Measurements from ENCODE around the gene S100PBP. TPM values are rescaled to one million over a fixed set of nuclear protein-coding genes. Genes with fewer than 3 reads are reported as not detected.

The S100PBP gene
- total RNA-seq, 1 experiment from 2014 or later: 50.1 TPM

- no peak for TF ChIP-seq CTCF (conservative IDR thresholded peaks at IDR 0.05)
- no peak for DNase-seq
- no peak overlapping the region for H3K27ac Mint-ChIP-seq
- Histone ChIP-seq H2AK5ac (ENCODE audit: insufficient read length, low read length) (no peak overlapping the region), H2BK5ac (ENCODE audit: insufficient read length, low read length) (no peak overlapping the region), H4K20me1 (ENCODE audit: control insufficient read depth, insufficient read depth, insufficient read length) (no peaks in the 10 kb centered on the region), H2BK20ac (ENCODE audit: low read depth, low read length, poor library complexity, severe bottlenecking) (no peak overlapping the region), H2BK15ac (ENCODE audit: low read depth, low read length) (no peak overlapping the region), H4K5ac (ENCODE audit: insufficient read length, low read depth, low read length) (no peak overlapping the region), H3K79me1 (ENCODE audit: insufficient read depth, low read depth, low read length, poor library complexity, severe bottlenecking) (no peaks in the 10 kb centered on the region), H3T11ph (ENCODE audit: low read length) (no peak overlapping the region), H3K4ac (ENCODE audit: low read depth, low read length) (no peak overlapping the region), H3K79me2 (ENCODE audit: insufficient read depth, low read length) (no peaks in the 10 kb centered on the region), H4K8ac (replicated peaks; ENCODE audit: insufficient read length, low read depth, low read length) (no peak overlapping the region), H3K4me1 (ENCODE audit: insufficient read depth, low read length) (no peaks in the 10 kb centered on the region), H2BK120ac (ENCODE audit: low read depth, low read length, poor library complexity, severe bottlenecking) (no peak overlapping the region), H3K27ac (ENCODE audit: insufficient read length, low read depth, low read length) (no peak overlapping the region), H3K23ac (ENCODE audit: insufficient read length, low read depth, low read length) (no peak overlapping the region), H3K9me3 (ENCODE audit: control insufficient read depth, low read depth, low read length) (no peaks in the 10 kb centered on the region), H3K27me3 (ENCODE audit: insufficient read depth, low read length) (no peaks in the 10 kb centered on the region; the same call in 1 of the 2 replicates), H3K18ac (ENCODE audit: insufficient read length, low read depth, low read length) (no peak overlapping the region), H4K91ac (ENCODE audit: insufficient read length, low read depth, low read length) (no peak overlapping the region), H3K56ac (ENCODE audit: insufficient read length, low read depth, low read length) (no peak overlapping the region), H2AFZ (ENCODE audit: low read length) (no peak overlapping the region), H3K4me2 (ENCODE audit: insufficient read depth, insufficient read length, low read length) (no peak overlapping the region), H3K14ac (ENCODE audit: insufficient read depth, low read length) (no peak overlapping the region), H3K23me2 (ENCODE audit: insufficient read length, low read depth, low read length, poor library complexity, severe bottlenecking) (no peaks in the 10 kb centered on the region), H2BK12ac (ENCODE audit: insufficient read length, low read depth, low read length) (no peak overlapping the region), H3K9ac (ENCODE audit: extremely low read depth, insufficient read length, low read length) (no peak overlapping the region)
- H3K36me3 Mint-ChIP-seq (ENCODE audit: insufficient read depth in 1 of 3, low read depth in 3 of 3): no peaks in the 10 kb centered on the region
- no peak overlapping the region; a peak in 1 of 5 replicates for H3K4me3 Mint-ChIP-seq
- H3K4me1 Mint-ChIP-seq: peaks cover 3 to 28% of the 10 kb centered on the region in 2 experiments; a peak in 3 of 4 replicates
- WGBS (ENCODE audit: extremely low coverage, insufficient read length, low lambda C conversion rate): no CpG with 5 or more reads among the region's 19 CpGs
- H3K27me3 Mint-ChIP-seq (ENCODE audit: low read depth): peaks cover 79% of the 10 kb centered on the region
- H3K9me3 Mint-ChIP-seq: peaks cover 0 to under 1% of the 10 kb centered on the region in 2 experiments; a peak in 2 of 5 replicates
These were observed 69.5 kb downstream of the S100PBP start for GRCh38 chr1:32886828-32887414.
